HG03135 (cell line): ENCODE results near the gene JARID2.
A peak's percentile ranks its signal among the peaks of the same experiment; 100 is the strongest.
"Not testable (repeated sequence)": the region's sequence is repeated elsewhere in the genome, so short reads cannot be mapped to it uniquely, and the experiment has no call there.

Source experiments
- ATAC-seq: cut with Tn5 transposase; IDR thresholded peaks from one replicate; pipeline ENCODE4 v1.9.1; 2021; ENCODE audit warnings: mild to moderate bottlenecking, moderate library complexity; ENCODE audit not compliant: unreplicated experiment

The JARID2 gene

GRCh38 chr6:15411766-15412165, 165.9 kb downstream of the JARID2 start:
- ATAC-seq: no peak

GRCh38 chr6:15412767-15413166, 166.9 kb downstream of the JARID2 start:
- ATAC-seq: no peak

GRCh38 chr6:15413466-15414234, 167.8 kb downstream of the JARID2 start:
- no peak for ATAC-seq

GRCh38 chr6:15414235-15414612, 168.4 kb downstream of the JARID2 start:
- ATAC-seq: no peak

- ATAC-seq: not testable (repeated sequence)
These were observed 169.8 kb downstream of the JARID2 start for GRCh38 chr6:15415622-15416021.

- no peak for ATAC-seq
These were observed 171.2 kb downstream of the JARID2 start for GRCh38 chr6:15416932-15417509.

- no peak for ATAC-seq
These were observed 171.9 kb downstream of the JARID2 start for GRCh38 chr6:15417811-15418210.

GRCh38 chr6:15419493-15419892, 173.6 kb downstream of the JARID2 start:
- ATAC-seq: no peak

- peak; percentile 77 for ATAC-seq
These were observed 175.1 kb downstream of the JARID2 start for GRCh38 chr6:15420959-15421438.

GRCh38 chr6:15421945-15422733, 176.3 kb downstream of the JARID2 start:
- no peak for ATAC-seq

- ATAC-seq: no peak
These were observed 177.6 kb downstream of the JARID2 start for GRCh38 chr6:15423286-15423993.

GRCh38 chr6:15425947-15426346, 180.1 kb downstream of the JARID2 start:
- no peak for ATAC-seq

GRCh38 chr6:15426395-15426794, 180.5 kb downstream of the JARID2 start:
- ATAC-seq: no peak

GRCh38 chr6:15426901-15427300, 181.0 kb downstream of the JARID2 start:
- no peak for ATAC-seq

- ATAC-seq: no peak
These were observed 181.6 kb downstream of the JARID2 start for GRCh38 chr6:15427331-15428070.

GRCh38 chr6:15429141-15430110, 183.6 kb downstream of the JARID2 start:
- ATAC-seq: no peak

GRCh38 chr6:15430186-15430585, 184.3 kb downstream of the JARID2 start:
- no peak for ATAC-seq

GRCh38 chr6:15430931-15431405, 185.1 kb downstream of the JARID2 start:
- no peak for ATAC-seq
